GM12878 (cell line): Measurements from ENCODE around the gene ZNF276. TPM values are rescaled to one million over a fixed set of nuclear protein-coding genes. Genes with fewer than 3 reads are reported as not detected.

Source experiments
- ATF2 ChIP-seq: IDR thresholded peaks from 2 replicates; pipeline ENCODE4 v1.6.1; 2012; ENCODE audit warnings: low read length, inconsistent platforms
- BRCA1 ChIP-seq: IDR thresholded peaks from 2 replicates; pipeline ENCODE4 v1.6.1; 2011; ENCODE audit warnings: low read depth, low read length, improper control_type of control experiment
- CEBPB ChIP-seq, 2 experiments: fragments of 150-350 bp in 1 of 2; IDR thresholded peaks; 2 replicates each; pipeline ENCODE4 v1.6.1; 2012 to 2014; ENCODE audit warnings: low read depth in 2 of 2, low read length in 2 of 2, borderline replicate concordance in 1 of 2, inconsistent platforms in 1 of 2
- IKZF1 ChIP-seq: fragments of 450-650 bp; conservative IDR thresholded peaks from 2 replicates; pipeline ENCODE4 v1.6.1; 2017; ENCODE audit warnings: antibody characterized with exemption, mild to moderate bottlenecking
- IRF4 ChIP-seq: IDR thresholded peaks from 2 replicates; pipeline ENCODE4 v1.6.1; 2011; ENCODE audit warnings: low read depth, low read length
- IRF5 ChIP-seq: fragments of 450-650 bp; IDR thresholded peaks from 2 replicates; pipeline ENCODE4 v1.6.1; 2017; ENCODE audit warnings: borderline replicate concordance
- KDM1A ChIP-seq: fragments of 200-600 bp; sonication (generic); IDR thresholded peaks from 2 replicates; pipeline ENCODE4 v1.6.1; 2016; ENCODE audit warnings: borderline replicate concordance
- MTA3 ChIP-seq: IDR thresholded peaks from 2 replicates; pipeline ENCODE4 v1.6.1; 2012; ENCODE audit warnings: low read length, inconsistent platforms, borderline replicate concordance
- NFIC ChIP-seq: IDR thresholded peaks from 2 replicates; pipeline ENCODE4 v1.6.1; 2012; ENCODE audit warnings: low read depth, mild to moderate bottlenecking, inconsistent platforms, low read length, moderate library complexity
- NKRF ChIP-seq: fragments of 450-650 bp; conservative IDR thresholded peaks from 2 replicates; pipeline ENCODE4 v1.6.1; 2017; ENCODE audit warnings: mild to moderate bottlenecking, moderate library complexity
- NR2F1 ChIP-seq: fragments of 450-650 bp; conservative IDR thresholded peaks from 2 replicates; pipeline ENCODE4 v1.6.1; 2017; ENCODE audit warnings: mild to moderate bottlenecking
- POLR2AphosphoS5 ChIP-seq: IDR thresholded peaks from 2 replicates; pipeline ENCODE4 v1.6.1; 2011; ENCODE audit warnings: mild to moderate bottlenecking, low read length, inconsistent platforms
- POU2F2 ChIP-seq: IDR thresholded peaks from 3 replicates; pipeline ENCODE4 v1.6.1; 2011; ENCODE audit warnings: low read depth, mild to moderate bottlenecking, low read length, borderline replicate concordance
- SIN3A ChIP-seq: IDR thresholded peaks from 2 replicates; pipeline ENCODE4 v1.6.1; 2012; ENCODE audit warnings: low read depth, low read length, improper control_type of control experiment
- SREBF1 ChIP-seq: IDR thresholded peaks from 2 replicates; pipeline ENCODE4 v1.6.1; 2012; ENCODE audit warnings: mild to moderate bottlenecking, low read length
- SREBF2 ChIP-seq: IDR thresholded peaks from 2 replicates; pipeline ENCODE4 v1.6.1; 2012; ENCODE audit warnings: mild to moderate bottlenecking, low read length
- TBL1XR1 ChIP-seq: IDR thresholded peaks from 2 replicates; pipeline ENCODE4 v1.6.1; 2012; ENCODE audit warnings: low read depth, low read length, improper control_type of control experiment
- WRNIP1 ChIP-seq: IDR thresholded peaks from 2 replicates; pipeline ENCODE4 v1.6.1; 2011; ENCODE audit warnings: low read depth, low read length, improper control_type of control experiment, borderline replicate concordance
- ZNF274 ChIP-seq: IDR thresholded peaks from one replicate; pipeline ENCODE4 v1.8.0; 2011; ENCODE audit not compliant: insufficient read length, insufficient read depth
- polyA plus RNA-seq, 11 experiments: library from polyadenylated mRNA; depleted of rRNA in 4 of 11; unstranded in 6 of 11; stranded (reverse) in 5 of 11; fragments of >200 nt; fragmentation: Nextera tagmentation in 4 of 11; fragmentation: Illumina TruSeq in 1 of 11; extraction: Ambion mirVana in 4 of 11; extraction: Trizol in 1 of 11; gene quantifications; 1 replicate in 1 of 11; 2 replicates in 10 of 11; pipeline versions ENCODE4 v1.2.1 to v1.2.3, GENCODE V29; 2011 to 2016; ENCODE audit warnings: inconsistent platforms in 2 of 11, missing spikeins in 2 of 11, low read depth in 1 of 11
- total RNA-seq, 4 experiments: library from RNA; depleted of rRNA in 3 of 4; stranded (reverse); fragments of >200 nt in 3 of 4; fragmentation: Illumina TruSeq in 1 of 4; extraction: Trizol in 1 of 4; gene quantifications; 2 replicates each; pipeline versions ENCODE4 v1.2.1 to v1.2.3, GENCODE V29; 2013 to 2021
- TF ChIP-seq, protein P1 (sequence below): fragments of 450-650 bp; IDR thresholded peaks from 2 replicates; pipeline ENCODE4 v1.6.1; 2017; ENCODE audit warnings: mild to moderate bottlenecking, moderate library complexity

Gene ZNF276
- total and polyA plus RNA-seq, 10 of the 15 experiments (the other 5 are each of a cell fraction or from before 2014, with no cell fraction given), result 0.27 to 22.7 (median 8.7) TPM

DNA sequence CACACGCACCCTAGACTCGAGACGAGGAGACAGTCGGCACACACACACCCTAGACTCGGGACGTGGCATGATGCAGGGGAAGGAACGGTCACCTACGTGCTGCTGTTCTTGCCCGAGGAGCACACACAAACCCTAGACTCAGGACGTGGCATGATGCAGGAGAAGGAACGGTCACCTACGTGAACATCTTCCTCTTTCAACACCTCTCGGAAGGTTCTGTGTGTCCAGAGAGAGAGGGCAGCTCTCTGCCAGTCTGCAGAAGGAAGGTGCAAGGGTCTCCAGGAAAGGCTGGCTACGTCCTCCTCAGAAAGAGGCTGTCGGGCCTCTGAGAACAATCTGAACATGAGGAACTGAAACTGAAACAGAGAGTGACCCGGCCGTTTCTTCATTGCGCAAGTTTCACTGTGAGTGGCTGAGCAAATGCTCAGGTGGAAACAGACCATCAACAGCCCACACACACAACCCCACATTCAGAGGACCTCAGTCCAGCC is 43.4 kb downstream of the ZNF276 start (continued):
- TF ChIP-seq NKRF, result 0 out of 2 replicates have a peak, but pooled peaks have one; percentile 23
- TF ChIP-seq SIN3A, result no peak
- TF ChIP-seq IRF5, result no peak
- TF ChIP-seq IKZF1, result peak; percentile 91
- TF ChIP-seq KDM1A, result no peak
- TF ChIP-seq MTA3, result peak; percentile 87; the same call in 1 of the 2 replicates
- 0 out of 2 replicates have a peak, but pooled peaks have one; percentile 45 for TF ChIP-seq WRNIP1
- no peak for TF ChIP-seq SREBF1
- TF ChIP-seq SREBF2, result no peak
- TF ChIP-seq, protein P1, sequence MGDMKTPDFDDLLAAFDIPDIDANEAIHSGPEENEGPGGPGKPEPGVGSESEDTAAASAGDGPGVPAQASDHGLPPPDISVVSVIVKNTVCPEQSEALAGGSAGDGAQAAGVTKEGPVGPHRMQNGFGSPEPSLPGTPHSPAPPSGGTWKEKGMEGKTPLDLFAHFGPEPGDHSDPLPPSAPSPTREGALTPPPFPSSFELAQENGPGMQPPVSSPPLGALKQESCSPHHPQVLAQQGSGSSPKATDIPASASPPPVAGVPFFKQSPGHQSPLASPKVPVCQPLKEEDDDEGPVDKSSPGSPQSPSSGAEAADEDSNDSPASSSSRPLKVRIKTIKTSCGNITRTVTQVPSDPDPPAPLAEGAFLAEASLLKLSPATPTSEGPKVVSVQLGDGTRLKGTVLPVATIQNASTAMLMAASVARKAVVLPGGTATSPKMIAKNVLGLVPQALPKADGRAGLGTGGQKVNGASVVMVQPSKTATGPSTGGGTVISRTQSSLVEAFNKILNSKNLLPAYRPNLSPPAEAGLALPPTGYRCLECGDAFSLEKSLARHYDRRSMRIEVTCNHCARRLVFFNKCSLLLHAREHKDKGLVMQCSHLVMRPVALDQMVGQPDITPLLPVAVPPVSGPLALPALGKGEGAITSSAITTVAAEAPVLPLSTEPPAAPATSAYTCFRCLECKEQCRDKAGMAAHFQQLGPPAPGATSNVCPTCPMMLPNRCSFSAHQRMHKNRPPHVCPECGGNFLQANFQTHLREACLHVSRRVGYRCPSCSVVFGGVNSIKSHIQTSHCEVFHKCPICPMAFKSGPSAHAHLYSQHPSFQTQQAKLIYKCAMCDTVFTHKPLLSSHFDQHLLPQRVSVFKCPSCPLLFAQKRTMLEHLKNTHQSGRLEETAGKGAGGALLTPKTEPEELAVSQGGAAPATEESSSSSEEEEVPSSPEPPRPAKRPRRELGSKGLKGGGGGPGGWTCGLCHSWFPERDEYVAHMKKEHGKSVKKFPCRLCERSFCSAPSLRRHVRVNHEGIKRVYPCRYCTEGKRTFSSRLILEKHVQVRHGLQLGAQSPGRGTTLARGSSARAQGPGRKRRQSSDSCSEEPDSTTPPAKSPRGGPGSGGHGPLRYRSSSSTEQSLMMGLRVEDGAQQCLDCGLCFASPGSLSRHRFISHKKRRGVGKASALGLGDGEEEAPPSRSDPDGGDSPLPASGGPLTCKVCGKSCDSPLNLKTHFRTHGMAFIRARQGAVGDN, result 0 out of 2 replicates have a peak, but pooled peaks have one; percentile 65
- peak; percentile 68; the same call in 2 of the 3 replicates for TF ChIP-seq POU2F2
- peak; percentile 84 for TF ChIP-seq NR2F1
- TF ChIP-seq IRF4, result peak; percentile 98
- peak; percentile 77 to 98; a peak in 3 of 4 replicates for TF ChIP-seq CEBPB (IDR thresholded peaks at IDR 0.05; ENCODE audit: borderline replicate concordance in 1 of 2, low read depth in 2 of 2, low read length in 2 of 2)
- no peak for TF ChIP-seq ZNF274
- TF ChIP-seq ATF2, result peak; percentile 80; the same call in 1 of the 2 replicates
- TF ChIP-seq BRCA1, result no peak
- peak; percentile 81 for TF ChIP-seq NFIC
- TF ChIP-seq TBL1XR1, result peak; percentile 67; the same call in 1 of the 2 replicates
- TF ChIP-seq POLR2AphosphoS5, result peak; percentile 47; the same call in 1 of the 2 replicates
